LNCaP clone FGC (cell line): ENCODE data around the gene CACNA2D2.

Source experiments
- DNase-seq: peaks from one replicate; pipeline ENCODE4 v3.0.0-alpha.2; 2011; ENCODE audit warnings: low read depth
- H3K4me3 ChIP-seq: 2 replicates; pipeline ENCODE4 v1.5.1; 2011; ENCODE audit warnings: mild to moderate bottlenecking, low read depth, low read length, control low read depth
- CTCF ChIP-seq: IDR thresholded peaks from 2 replicates; pipeline ENCODE4 v1.5.1; 2012; ENCODE audit warnings: mild to moderate bottlenecking; ENCODE audit not compliant: control insufficient read depth, insufficient read depth; ENCODE audit errors: extremely low read depth

CACNA2D2 gene

GRCh38 chr3:50406487-50406886, 96.9 kb downstream of the CACNA2D2 start:
- no peak for DNase-seq
- TF ChIP-seq CTCF, result no peak

GRCh38 chr3:50405249-50405648, 98.2 kb downstream of the CACNA2D2 start:
- no peak for TF ChIP-seq CTCF
- H3K4me3 ChIP-seq, result no peak overlapping the region
- no peak for DNase-seq

More at GRCh38 chr3:50406487-50406886, 96.9 kb downstream of the CACNA2D2 start:
- no peak overlapping the region for H3K4me3 ChIP-seq

- no peak for DNase-seq
- no peak for TF ChIP-seq CTCF
These were observed 101.3 kb downstream of the CACNA2D2 start for GRCh38 chr3:50401978-50402595.

GRCh38 chr3:50396502-50396901, 106.9 kb downstream of the CACNA2D2 start:
- H3K4me3 ChIP-seq, result no peak overlapping the region
- no peak for TF ChIP-seq CTCF
- no peak for DNase-seq

More at GRCh38 chr3:50401978-50402595, 101.3 kb downstream of the CACNA2D2 start:
- H3K4me3 ChIP-seq, result no peak overlapping the region

GRCh38 chr3:50395070-50395860, 108.2 kb downstream of the CACNA2D2 start:
- TF ChIP-seq CTCF, result no peak
- DNase-seq, result no peak
- H3K4me3 ChIP-seq, result no peak overlapping the region

GRCh38 chr3:50393061-50393460, 110.4 kb downstream of the CACNA2D2 start:
- H3K4me3 ChIP-seq, result no peak overlapping the region
- DNase-seq, result no peak
- TF ChIP-seq CTCF, result no peak
